Fibroblast of the conjunctiva (primary cell): Measurements from ENCODE around the gene NPM1.
A peak's percentile ranks its signal among the peaks of the same experiment; 100 is the strongest.
"Not testable (repeated sequence)": the region's sequence is repeated elsewhere in the genome, so short reads cannot be mapped to it uniquely, and the experiment has no call there.

Source experiments
- DNase-seq: peaks from one replicate; pipeline ENCODE4 v3.0.0-alpha.2; 2010; ENCODE audit warnings: low read depth

Gene NPM1

GRCh38 chr5:171413153-171413910 lies 25.7 kb downstream of the NPM1 start:
- DNase-seq = no peak

GRCh38 chr5:171413993-171414392 lies 26.3 kb downstream of the NPM1 start:
- DNase-seq = not testable (repeated sequence)

- DNase-seq = peak; percentile 72
Observed at GRCh38 chr5:171415115-171415730, 27.6 kb downstream of the NPM1 start.

DNA sequence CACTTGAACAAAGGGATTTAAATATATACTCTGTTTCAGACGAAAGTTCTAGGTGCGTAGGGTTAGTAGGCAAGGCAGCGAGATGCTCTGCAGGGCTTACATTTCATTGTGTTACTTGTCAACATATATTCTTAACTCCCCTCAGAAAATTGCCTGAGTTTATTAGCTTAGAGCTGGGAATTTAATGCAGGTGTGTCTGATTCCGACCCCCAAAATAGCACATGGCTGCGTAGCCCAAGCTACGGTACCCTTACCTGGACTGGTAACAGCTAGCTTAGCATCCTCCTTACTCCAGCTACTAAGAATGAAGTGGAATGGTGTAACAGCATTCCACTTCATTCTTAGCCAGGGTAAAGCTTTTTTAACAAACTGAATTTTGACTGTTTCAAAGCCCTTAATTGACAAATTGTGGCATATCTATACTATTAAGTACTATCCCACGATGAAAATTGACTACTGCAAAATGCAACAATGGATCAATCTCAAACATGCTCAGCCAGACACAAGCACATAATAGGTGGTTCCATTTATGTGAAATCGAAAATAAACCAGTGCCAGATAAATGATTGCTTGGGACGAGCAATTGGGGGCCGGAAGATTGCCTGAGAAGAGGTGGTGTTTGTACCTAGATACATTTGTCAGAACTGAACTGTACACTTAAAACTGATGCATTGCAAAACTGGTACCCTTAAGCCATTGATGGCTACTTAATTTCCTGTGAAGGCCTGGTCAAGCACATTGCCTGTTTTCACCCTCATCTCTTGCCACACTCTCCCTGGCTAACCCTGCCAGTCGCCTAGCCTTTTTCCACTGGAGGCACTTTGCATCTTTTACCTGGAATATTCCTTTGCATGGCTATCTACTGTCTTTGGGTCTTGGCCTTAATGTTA lies 28.8 kb downstream of the NPM1 start:
- no peak for DNase-seq

DNA sequence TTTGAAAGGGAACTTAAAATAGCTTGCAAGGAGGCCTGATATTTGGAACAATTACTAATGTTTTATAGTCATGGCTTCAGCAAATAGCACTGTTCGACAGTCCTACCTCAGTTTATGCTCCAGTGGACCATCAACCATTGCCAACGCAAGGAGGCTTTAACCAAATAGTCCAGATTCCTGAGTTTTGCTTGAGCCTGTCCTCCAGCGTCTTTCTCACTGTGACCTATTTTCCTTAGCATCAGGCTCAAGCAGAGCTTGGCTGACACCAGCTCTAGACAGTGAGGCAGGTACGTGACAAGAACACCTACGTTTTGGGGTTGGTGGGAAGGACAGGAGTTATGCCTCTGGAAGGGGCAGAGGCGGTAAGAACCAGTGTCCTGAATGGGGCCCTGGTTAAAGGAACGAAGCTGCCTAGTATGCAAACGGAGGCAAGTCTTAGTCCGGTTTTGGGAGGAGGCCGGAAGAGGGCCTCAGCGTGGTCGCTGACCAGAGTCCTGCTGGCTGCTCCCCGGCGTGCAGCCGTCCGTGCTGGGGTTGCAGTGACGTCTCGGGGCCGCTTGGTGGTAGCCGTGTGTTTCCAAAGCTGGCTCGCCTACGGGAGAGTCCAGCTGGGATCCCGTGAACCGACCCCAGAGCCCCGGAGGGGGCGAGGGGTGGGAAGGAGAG lies 30.8 kb downstream of the NPM1 start:
- peak; percentile 74 for DNase-seq

DNA sequence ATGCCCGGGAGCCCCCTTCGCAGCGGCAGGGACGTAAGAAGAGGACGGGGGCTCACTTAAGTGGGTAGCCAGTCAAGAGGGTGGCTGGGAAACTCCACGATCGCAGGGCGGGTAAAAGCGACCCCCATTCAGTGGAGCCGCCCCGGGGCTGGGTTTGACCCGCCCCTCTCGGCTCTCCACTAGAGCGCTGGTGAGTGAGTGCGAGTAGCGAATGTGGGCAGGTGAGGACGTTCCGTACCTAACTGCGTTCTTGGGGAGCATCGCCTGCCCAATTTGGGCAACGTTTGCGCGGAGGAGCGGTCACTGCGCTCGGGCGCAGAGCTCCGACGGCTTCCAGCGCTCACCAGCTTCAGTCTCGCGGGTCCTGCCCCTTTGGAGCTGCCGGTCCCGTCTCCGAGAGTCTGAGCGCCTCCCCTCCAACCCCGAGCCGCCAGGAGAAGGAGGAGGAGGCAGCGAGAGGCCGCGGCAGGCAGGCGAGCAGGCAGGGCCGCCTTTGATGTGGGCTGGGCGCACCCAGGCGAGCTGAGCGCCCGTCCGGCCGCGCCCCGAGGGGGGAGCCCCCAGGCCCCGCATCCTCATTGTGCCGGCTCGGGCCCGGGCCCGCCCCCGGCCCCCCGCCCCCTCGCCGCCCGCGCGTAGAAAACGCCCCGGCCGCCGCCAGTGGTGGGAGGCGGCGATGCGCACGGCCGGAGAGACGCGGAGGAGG lies 31.5 kb downstream of the NPM1 start, which contains the start of gene FGF18:
FGF18 (plus strand) TSS at position 666 of the 706 bp plus-strand sequence. CDS start 553 bp downstream, outside the sequence.
- peak; percentile 50 for DNase-seq

GRCh38 chr5:171419688-171420430 lies 32.2 kb downstream of the NPM1 start:
- no peak for DNase-seq

DNA sequence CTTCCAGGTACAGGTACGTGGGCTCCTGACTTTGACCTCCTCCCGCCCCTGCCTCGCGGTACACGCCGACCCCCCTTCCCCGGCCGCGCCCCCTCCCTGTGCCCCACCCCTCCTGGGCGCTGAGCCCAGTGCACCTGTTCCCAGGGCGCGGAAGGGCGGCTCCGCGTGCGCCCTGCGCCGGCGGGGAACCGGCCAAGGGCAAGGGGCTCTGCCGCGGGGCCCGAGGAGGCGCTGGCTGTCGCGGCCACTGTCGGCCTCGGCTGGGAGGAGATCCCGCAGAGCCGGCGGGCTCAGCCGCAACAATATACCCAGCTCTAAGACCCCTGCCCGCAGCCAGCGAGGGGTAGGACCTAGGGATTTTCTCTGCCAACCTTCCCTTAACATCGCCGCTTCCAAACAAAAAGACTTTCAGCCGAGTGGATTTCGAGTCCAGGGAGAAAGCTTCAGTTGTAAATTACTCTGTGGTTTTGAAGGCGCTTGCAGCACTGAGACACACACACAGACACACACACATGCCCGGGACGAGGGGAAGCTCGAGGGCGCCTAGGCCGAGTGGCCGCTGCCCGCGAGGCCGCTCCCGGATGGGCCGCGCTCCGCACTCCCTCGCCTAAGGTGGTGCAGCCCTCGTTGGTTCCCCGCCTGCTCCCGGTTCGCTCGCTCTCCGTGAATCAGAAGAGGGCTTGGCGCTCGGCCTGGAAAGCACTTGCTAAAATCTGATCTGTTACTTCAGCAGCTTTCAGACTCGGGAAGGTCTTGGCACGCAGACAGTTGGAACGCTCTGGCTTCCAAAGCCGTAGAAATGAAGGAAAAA lies 33.0 kb downstream of the NPM1 start:
- DNase-seq = peak; percentile 88

- DNase-seq = no peak
Observed at GRCh38 chr5:171421331-171422262, 33.9 kb downstream of the NPM1 start.

- DNase-seq = no peak
Observed at GRCh38 chr5:171422495-171422894, 34.8 kb downstream of the NPM1 start.

- no peak for DNase-seq
Observed at GRCh38 chr5:171422902-171423663, 35.4 kb downstream of the NPM1 start.

DNA sequence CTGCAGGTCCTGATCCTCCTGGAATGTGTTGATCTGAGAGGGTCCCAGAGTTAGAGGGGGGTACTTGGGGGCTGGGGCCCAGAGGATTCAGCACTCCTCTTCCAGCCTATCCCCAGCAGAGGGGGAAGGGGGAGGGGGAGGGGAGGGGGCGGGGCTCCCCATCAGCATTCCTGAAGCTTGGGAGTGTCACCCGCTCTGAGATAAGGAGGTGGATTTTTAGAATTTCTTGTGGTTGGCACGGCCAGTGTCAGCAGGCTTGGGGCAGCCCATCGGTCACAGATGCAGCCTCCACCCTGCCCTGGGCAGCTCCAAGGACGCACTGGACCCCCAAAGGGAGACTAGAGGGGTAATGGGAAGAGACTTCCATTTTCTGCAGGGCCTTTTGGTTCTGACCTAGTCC lies 37.1 kb downstream of the NPM1 start:
- DNase-seq = no peak

DNA sequence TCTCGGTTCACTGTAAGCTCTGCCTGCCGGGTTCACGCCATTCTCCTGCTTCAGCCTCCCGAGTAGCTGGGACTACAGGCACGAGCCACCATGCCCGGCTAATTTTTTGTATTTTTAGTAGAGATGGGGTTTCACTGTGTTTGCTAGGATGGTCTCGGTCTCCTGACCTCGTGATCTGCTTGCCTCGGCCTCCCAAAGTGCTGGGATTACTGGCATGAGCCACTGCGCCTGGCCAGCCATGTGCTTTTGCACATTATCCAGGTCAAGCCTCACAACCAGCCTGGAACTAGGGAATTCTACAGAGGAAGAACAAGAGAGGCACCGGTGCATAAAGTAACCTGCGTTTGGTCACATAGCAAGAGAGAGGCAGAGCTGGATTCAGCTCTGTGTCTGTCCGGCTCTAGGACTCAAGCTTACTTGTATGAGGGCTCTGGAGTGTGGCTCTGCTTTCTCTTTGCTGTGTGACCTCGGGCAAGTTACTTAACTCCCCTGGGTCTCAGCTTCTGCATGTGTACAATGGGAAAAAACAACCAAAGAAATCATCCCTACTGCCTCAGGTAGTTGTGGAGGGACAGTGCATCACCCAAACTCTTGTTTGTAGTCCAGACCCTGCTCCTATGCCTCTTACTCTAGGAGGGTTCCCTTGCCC lies 38.1 kb downstream of the NPM1 start:
- no peak for DNase-seq

DNA sequence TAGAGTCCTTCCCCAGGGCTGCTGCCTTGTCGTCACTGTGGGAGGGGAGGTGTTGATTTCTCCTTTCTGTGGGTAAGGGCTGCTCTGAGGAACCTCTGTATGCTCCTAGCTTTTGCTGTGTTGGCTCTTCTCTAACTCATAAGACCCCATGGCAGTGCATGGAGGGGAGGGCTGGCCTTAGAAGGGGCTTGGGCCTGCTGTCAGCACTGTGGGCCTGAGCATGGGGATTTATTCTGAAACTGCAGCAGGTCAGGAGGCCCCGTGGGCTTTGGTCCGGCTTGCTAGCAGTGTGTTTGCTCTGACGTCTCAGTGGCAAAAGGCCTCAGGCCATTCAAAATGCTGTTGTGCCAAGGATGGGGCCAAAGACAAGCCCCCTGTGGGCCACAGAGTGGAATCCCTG lies 38.6 kb downstream of the NPM1 start:
- DNase-seq = no peak

DNA sequence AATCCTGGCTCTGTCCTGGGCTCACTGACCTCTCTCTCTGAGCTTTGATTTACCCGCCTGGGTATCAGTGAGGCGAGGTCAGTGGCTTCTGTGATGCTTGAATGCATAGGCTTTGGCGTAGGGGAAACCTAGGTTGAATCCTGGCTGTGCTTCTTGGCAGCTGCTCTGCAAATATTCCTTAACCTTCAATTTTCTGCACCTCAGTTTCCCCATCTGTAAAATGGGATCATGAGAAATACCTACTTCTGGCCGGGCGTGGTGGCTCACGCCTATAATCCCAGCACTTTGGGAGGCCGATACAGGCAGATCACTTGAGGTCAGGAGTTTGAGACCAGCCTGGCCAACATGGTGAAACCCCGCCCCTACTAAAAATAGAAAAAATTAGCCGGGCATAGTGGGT lies 39.0 kb downstream of the NPM1 start:
- DNase-seq = no peak

- no peak for DNase-seq
Observed at GRCh38 chr5:171427318-171428167, 39.9 kb downstream of the NPM1 start.
